Glutamatergic neuron (in vitro differentiated cells): Measurements from ENCODE around the gene RNF13. TPM values are rescaled to one million over a fixed set of nuclear protein-coding genes. Genes with fewer than 3 reads are reported as not detected.

Source experiments
- DNase-seq: peaks from one replicate; pipeline ENCODE4 v3.0.0; 2022
- H3K27ac Mint-ChIP-seq: one replicate; pipeline ENCODE4 v1.8.0; 2020; ENCODE audit warnings: mild to moderate bottlenecking, mixed read lengths, inconsistent platforms; ENCODE audit not compliant: unreplicated experiment
- H3K27me3 Mint-ChIP-seq: one replicate; pipeline ENCODE4 v1.8.0; 2020; ENCODE audit warnings: mild to moderate bottlenecking, moderate library complexity, mixed read lengths, inconsistent platforms; ENCODE audit not compliant: unreplicated experiment
- H3K36me3 Mint-ChIP-seq: one replicate; pipeline ENCODE4 v1.8.0; 2020; ENCODE audit warnings: mild to moderate bottlenecking, mixed read lengths, inconsistent platforms; ENCODE audit not compliant: unreplicated experiment
- H3K4me1 Mint-ChIP-seq: one replicate; pipeline ENCODE4 v1.8.0; 2020; ENCODE audit warnings: mild to moderate bottlenecking, low read depth, mixed read lengths, inconsistent platforms; ENCODE audit not compliant: unreplicated experiment
- H3K4me3 Mint-ChIP-seq: one replicate; pipeline ENCODE4 v1.8.0; 2020; ENCODE audit warnings: mild to moderate bottlenecking, mixed read lengths, inconsistent platforms; ENCODE audit not compliant: unreplicated experiment
- H3K9me3 Mint-ChIP-seq: one replicate; pipeline ENCODE4 v1.8.0; 2020; ENCODE audit warnings: mild to moderate bottlenecking, moderate library complexity, mixed read lengths, inconsistent platforms; ENCODE audit not compliant: unreplicated experiment
- total RNA-seq: library from RNA; stranded (reverse); fragmentation: NEBNext Ultra II Directional; extraction: Animal tissue kit (Norgen Biotek cat#: 25700); gene quantifications from one replicate; pipeline ENCODE4 v1.2.1, GENCODE V29; 2021; ENCODE audit not compliant: unreplicated experiment
- TF ChIP-seq, protein P1 (sequence below): fragments of 200-600 bp; sonication (generic); IDR thresholded peaks from one replicate; pipeline ENCODE4 v1.5.0; 2021; ENCODE audit not compliant: partially characterized antibody, unreplicated experiment

Gene RNF13
- total RNA-seq, 1 donor from 2014 or later, result 29.0 TPM

DNA sequence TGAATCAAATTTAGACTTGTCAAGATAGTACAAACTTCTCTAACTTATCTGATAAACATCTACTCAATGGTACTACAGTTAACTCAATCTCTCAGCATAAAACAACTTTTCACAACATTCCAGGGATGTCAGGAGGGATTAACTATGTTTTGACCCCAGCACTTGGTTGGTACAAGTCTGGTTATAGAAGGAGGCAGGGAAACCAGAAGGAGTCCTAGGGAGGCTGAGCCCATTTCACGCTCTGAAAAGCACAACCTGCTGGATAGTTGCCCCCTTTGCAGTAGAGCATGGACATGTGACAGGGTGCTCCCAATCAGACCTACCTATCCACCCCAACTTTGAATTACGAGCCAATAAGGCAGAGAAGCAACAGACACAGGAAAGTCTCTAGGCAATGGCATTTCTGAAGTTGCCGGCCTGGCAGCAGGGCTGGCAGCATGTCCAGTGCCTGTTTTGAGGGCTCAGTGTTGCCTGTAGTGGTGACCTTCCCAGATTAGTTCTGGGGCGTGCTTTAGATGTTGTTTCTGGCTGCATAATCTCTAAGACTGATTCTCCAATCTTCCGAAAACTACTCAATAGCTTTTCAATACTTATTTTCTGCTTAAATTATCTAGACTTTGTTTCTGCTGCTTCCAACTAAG, 28.8 kb upstream of the RNF13 start:
- DNase-seq, result no peak
- Mint-ChIP-seq H3K4me1 (no peaks in the 10 kb centered on the region), H3K9me3 (no peaks in the 10 kb centered on the region), H3K36me3 (no peaks in the 10 kb centered on the region), H3K27me3 (no peaks in the 10 kb centered on the region), H3K4me3 (no peak overlapping the region), H3K27ac (no peak overlapping the region)
- TF ChIP-seq, protein P1, sequence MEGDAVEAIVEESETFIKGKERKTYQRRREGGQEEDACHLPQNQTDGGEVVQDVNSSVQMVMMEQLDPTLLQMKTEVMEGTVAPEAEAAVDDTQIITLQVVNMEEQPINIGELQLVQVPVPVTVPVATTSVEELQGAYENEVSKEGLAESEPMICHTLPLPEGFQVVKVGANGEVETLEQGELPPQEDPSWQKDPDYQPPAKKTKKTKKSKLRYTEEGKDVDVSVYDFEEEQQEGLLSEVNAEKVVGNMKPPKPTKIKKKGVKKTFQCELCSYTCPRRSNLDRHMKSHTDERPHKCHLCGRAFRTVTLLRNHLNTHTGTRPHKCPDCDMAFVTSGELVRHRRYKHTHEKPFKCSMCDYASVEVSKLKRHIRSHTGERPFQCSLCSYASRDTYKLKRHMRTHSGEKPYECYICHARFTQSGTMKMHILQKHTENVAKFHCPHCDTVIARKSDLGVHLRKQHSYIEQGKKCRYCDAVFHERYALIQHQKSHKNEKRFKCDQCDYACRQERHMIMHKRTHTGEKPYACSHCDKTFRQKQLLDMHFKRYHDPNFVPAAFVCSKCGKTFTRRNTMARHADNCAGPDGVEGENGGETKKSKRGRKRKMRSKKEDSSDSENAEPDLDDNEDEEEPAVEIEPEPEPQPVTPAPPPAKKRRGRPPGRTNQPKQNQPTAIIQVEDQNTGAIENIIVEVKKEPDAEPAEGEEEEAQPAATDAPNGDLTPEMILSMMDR, result no peak

DNA sequence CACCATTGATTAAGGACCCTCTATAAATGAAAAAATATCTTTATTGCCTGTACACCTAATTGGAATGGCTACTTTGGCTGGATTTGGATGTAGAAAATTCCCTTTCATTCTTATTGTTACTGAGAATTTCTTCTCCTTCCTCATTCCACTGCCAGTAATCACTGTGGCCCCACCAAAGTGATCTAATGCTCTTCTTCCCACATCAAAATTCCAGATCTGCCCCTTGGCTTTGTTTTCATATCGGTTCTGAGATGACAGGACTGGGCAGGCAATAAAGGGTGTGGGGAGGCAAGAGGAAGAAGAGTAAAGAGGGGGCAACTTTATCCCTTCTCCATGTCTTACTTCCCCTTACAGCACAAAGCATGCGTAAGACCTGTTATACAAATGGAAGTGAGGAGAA, 22.7 kb upstream of the RNF13 start:
- H3K36me3 Mint-ChIP-seq, result no peaks in the 10 kb centered on the region
- H3K9me3 Mint-ChIP-seq, result no peaks in the 10 kb centered on the region
- no peaks in the 10 kb centered on the region for H3K27me3 Mint-ChIP-seq
- H3K4me3 Mint-ChIP-seq, result no peak overlapping the region
- DNase-seq, result no peak
- no peaks in the 10 kb centered on the region for H3K4me1 Mint-ChIP-seq
- H3K27ac Mint-ChIP-seq, result no peak overlapping the region
- TF ChIP-seq, protein P1, result no peak

DNA sequence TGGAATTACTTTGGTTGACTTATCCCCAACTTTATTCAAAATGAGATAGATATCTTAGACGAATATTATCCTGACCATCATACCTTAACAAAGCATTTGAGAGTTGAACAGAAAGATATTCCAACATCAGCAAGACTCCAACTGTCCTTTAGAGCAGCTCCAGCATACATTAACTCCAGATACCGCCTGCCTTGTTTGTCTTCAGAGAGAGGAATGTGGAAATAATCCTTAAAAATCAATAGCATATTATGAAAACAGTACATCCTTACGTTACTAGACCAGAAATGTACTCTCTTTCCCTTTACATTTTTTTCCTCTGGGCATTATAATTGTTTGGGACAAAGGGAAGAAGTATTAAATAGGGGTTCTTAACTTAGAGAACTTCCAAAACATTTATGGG, 22.3 kb upstream of the RNF13 start:
- no peak for DNase-seq
- no peaks in the 10 kb centered on the region for H3K4me1 Mint-ChIP-seq
- no peak overlapping the region for H3K27ac Mint-ChIP-seq
- TF ChIP-seq, protein P1, result no peak
- no peaks in the 10 kb centered on the region for H3K36me3 Mint-ChIP-seq
- H3K9me3 Mint-ChIP-seq, result no peaks in the 10 kb centered on the region
- no peaks in the 10 kb centered on the region for H3K27me3 Mint-ChIP-seq
- no peak overlapping the region for H3K4me3 Mint-ChIP-seq

DNA sequence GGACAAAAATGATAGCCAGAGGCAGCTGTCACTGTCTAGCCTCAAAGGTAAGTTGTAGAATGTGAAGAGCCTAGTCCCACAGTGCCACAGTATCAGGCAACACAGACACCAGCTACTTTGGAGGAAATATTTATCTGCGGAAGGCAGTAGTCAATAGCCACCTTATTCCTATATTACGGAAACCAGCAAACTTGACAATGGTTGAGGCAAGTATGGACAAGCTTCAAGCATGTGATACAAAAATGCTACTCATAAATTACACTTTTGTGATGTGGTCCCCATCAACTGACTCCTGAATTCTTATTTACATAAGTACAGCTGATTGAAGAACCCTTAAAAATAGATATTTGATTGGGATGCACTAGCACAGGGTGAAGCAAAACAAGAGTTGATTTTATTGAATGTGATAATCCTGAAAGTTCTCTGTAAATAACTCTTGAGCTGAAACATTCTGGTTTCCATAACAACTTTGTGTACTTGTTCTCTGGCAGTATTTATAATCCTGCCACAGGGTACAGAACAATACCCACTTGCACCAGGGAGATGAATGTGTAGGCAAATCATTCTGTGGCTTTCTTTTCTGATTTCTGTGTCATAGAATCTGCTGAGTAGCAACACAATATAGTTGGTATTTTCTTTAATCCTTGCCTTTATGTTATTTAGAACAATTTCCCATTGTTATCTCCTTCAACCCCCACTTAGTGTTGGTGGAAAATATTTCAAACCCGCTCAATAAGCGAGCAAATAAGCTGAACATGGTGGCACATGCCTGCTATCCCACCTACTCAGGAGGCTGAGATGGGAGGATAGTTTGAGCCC, 20.4 kb upstream of the RNF13 start, which contains the start of gene ANKUB1:
ANKUB1 (minus strand) TSS at position 103 of the 819 bp plus-strand sequence. CDS start 188 bp downstream, outside the sequence.
- Mint-ChIP-seq H3K27me3 (peaks cover 1% of the 10 kb centered on the region), H3K27ac (no peak within 1 kb of the TSS), H3K36me3 (no peaks in the 10 kb centered on the region), H3K4me3 (no peak within 1 kb of the TSS), H3K4me1 (no peaks in the 10 kb centered on the region), H3K9me3 (no peaks in the 10 kb centered on the region)
- TF ChIP-seq, protein P1, result no peak
- DNase-seq, result no peak

DNA sequence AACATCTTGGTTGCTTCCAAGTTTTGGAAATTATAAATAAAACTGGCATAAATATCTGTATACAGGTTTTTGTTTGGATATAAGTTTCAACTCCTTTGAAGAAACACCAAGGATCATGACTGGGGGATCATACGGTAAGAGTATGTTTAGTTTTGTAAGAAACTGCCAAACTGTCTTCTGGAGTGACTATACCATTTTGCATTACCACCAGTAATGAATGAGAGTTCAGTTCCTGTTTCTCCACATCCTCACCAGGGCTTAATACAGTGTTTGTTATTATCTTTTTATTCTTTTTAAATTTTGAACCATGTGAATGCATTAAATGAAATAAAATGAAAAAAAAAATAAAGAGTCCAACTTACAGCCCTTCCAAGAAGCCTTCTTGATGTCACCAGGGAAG, 17.0 kb upstream of the RNF13 start:
- Mint-ChIP-seq H3K9me3 (peaks cover 4% of the 10 kb centered on the region), H3K27ac (no peak overlapping the region), H3K4me3 (no peak overlapping the region), H3K36me3 (no peaks in the 10 kb centered on the region), H3K4me1 (no peaks in the 10 kb centered on the region), H3K27me3 (peaks cover 6% of the 10 kb centered on the region)
- no peak for DNase-seq
- TF ChIP-seq, protein P1, result no peak
